ENCODE data around the gene INPP5E. TPM values are rescaled to one million over a fixed set of nuclear protein-coding genes. Genes with fewer than 3 reads are reported as not detected.
A peak's percentile ranks its signal among the peaks of the same experiment; 100 is the strongest.

The INPP5E gene
- total RNA-seq: 10 to 100 TPM in 1 of 2 donors, 1 to 10 TPM in 1; 8.8 to 25.4 TPM

- H3K4me3 ChIP-seq: peak within 1 kb of the TSS; percentile 88 to 96
- H3K27ac ChIP-seq: peak within 1 kb of the TSS in 3 of 4 donors; percentile 55 to 72 (median 62)
- DNase-seq (peak; percentile 70 to 81 (median 74)), ATAC-seq (peak; percentile 95)
- WGBS, 2 donors: 5 to 7% methylated on average over 17 to 49 of the region's 90 CpGs
- intact Hi-C loops (cut with DNase I): no loop called here
- no peaks in the 10 kb centered on the region for H3K9me3 ChIP-seq
- peaks cover 0 to 17% of the 10 kb centered on the region in 2 donors for H3K36me3 ChIP-seq (replicated peaks in 1 of 2; ENCODE audit: insufficient read depth in 1 of 2, low read depth in 2 of 2)
- H3K4me1 ChIP-seq: peaks cover 32% of the 10 kb centered on the region
- peak; percentile 41 to 92 (median 75) for TF ChIP-seq CTCF (IDR thresholded peaks at IDR 0.05)
- TF ChIP-seq POLR2A (IDR thresholded peaks at IDR 0.05): peak; percentile 16 to 51 (median 47)
- H3K27me3 ChIP-seq: no peaks in the 10 kb centered on the region
These were observed at the start of gene INPP5E for GRCh38 chr9:136439481-136440408. Gene INPP5E (minus strand): TSS chr9:136439845. CDS start chr9:136439419, 426 bp downstream.

GRCh38 chr9:136488247-136489214, 48.9 kb upstream of the INPP5E start:
- Histone ChIP-seq H3K4me3 (no peak overlapping the region), H3K4me1 (peaks cover 28% of the 10 kb centered on the region), H3K27ac (no peak overlapping the region), H3K36me3 (replicated peaks in 1 of 2; ENCODE audit: insufficient read depth in 1 of 2, low read depth in 2 of 2) (no peaks in the 10 kb centered on the region), H3K27me3 (no peaks in the 10 kb centered on the region), H3K9me3 (no peaks in the 10 kb centered on the region)
- ATAC-seq (peak; percentile 63), DNase-seq (peak; percentile 83 to 89 (median 86))
- intact Hi-C loops (cut with DNase I): no loop called here
- 21 to 22% methylated on average over 15 to 22 of the region's 22 CpGs for WGBS, 2 donors
- TF ChIP-seq CTCF (IDR thresholded peaks at IDR 0.05): peak; percentile 93 to 99 (median 99)
- no peak for TF ChIP-seq POLR2A (IDR thresholded peaks at IDR 0.05)

- ATAC-seq (no peak), DNase-seq (no peak)
- Histone ChIP-seq H3K27me3 (no peaks in the 10 kb centered on the region), H3K27ac (no peak overlapping the region), H3K4me1 (peaks cover 28% of the 10 kb centered on the region), H3K4me3 (no peak overlapping the region), H3K9me3 (no peaks in the 10 kb centered on the region), H3K36me3 (replicated peaks in 1 of 2; ENCODE audit: insufficient read depth in 1 of 2, low read depth in 2 of 2) (no peaks in the 10 kb centered on the region)
- intact Hi-C loops (cut with DNase I): no loop called here
- WGBS, 2 donors: 87 to 98% methylated on average over 6 to 7 of the region's 7 CpGs
- no peak for TF ChIP-seq CTCF (IDR thresholded peaks at IDR 0.05)
These were observed 48.0 kb upstream of the INPP5E start for GRCh38 chr9:136487672-136488071.

- no peaks in the 10 kb centered on the region for H3K9me3 ChIP-seq
- H3K36me3 ChIP-seq (replicated peaks in 1 of 2; ENCODE audit: insufficient read depth in 1 of 2, low read depth in 2 of 2): no peaks in the 10 kb centered on the region
- H3K4me3 ChIP-seq: no peak overlapping the region
- WGBS, 2 donors: 91 to 97% methylated on average over 13 to 18 of the region's 18 CpGs
- H3K4me1 ChIP-seq: peaks cover 30% of the 10 kb centered on the region
- H3K27me3 ChIP-seq: no peaks in the 10 kb centered on the region
- ATAC-seq (no peak), DNase-seq (no peak)
- no peak for TF ChIP-seq POLR2A (IDR thresholded peaks at IDR 0.05)
- no peak for TF ChIP-seq CTCF (IDR thresholded peaks at IDR 0.05)
- no peak overlapping the region for H3K27ac ChIP-seq
- intact Hi-C loops (cut with DNase I): no loop called here
These were observed 47.4 kb upstream of the INPP5E start for GRCh38 chr9:136486823-136487620.
